Pancreas (tissue), 10 donors: ENCODE measurements around the gene BIK. TPM values are rescaled to one million over a fixed set of nuclear protein-coding genes. Genes with fewer than 3 reads are reported as not detected.

Experiments
- ATAC-seq, 4 donors: fragments of 200-7000 bp; cut with Tn5 transposase; one replicate each; pipeline versions ENCODE4 v1.8.0 to v1.9.1; 2020; ENCODE audit warnings: mild to moderate bottlenecking in 4 of 4, moderate library complexity in 4 of 4
- DNase-seq, 6 donors: peaks; one replicate each; pipeline ENCODE4 v3.0.0-alpha.2; 2020
- FAIRE-seq: peaks from 2 replicates; lab custom pipeline; 2012; peaks lifted over from hg19 to GRCh38; lab: Jason Lieb, UNC
- H3K27ac ChIP-seq, 4 donors: fragments of 200-600 bp; sonication (generic); 1 replicate in 3 of 4; 2 replicates in 1 of 4; pipeline versions ENCODE4 v1.5.0 to v1.8.0; 2020
- H3K27me3 ChIP-seq, 4 donors: fragments of 200-600 bp; one replicate each; pipeline ENCODE4 v1.8.0; 2021
- H3K36me3 ChIP-seq, 3 donors: fragments of 200-600 bp; sonication (generic) in 1 of 3; one replicate each; pipeline versions ENCODE4 v1.5.0 to v1.8.0; 2020 to 2021
- H3K4me1 ChIP-seq, 3 donors: fragments of 200-600 bp; one replicate each; pipeline ENCODE4 v1.8.0; 2021
- H3K4me3 ChIP-seq, 4 donors: fragments of 200-600 bp; sonication (generic) in 2 of 4; one replicate each; pipeline versions ENCODE4 v1.5.0 to v1.8.0; 2020 to 2021
- H3K9me3 ChIP-seq, 4 donors: fragments of 200-600 bp; one replicate each; pipeline ENCODE4 v1.8.0; 2021
- WGBS, 2 donors: extraction: QIAGEN DNeasy Blood & Tissue Kit; methylation state at CpG; one replicate each; pipeline ENCODE4 v1.1.7; 2013; 5-methylcytosine and 5-hydroxymethylcytosine counted together
- intact Hi-C, 3 donors: fragments of 100-400 bp; cut with DNase I; formaldehyde crosslinking; loops; one replicate each; pipeline versions ENCODE4 v1.11.1 to v1.14.2; 2022
- polyA plus RNA-seq, 2 donors: library from polyadenylated mRNA; stranded (reverse); fragments of 200-250 nt; gene quantifications; one replicate each; pipeline ENCODE4 v1.2.3, GENCODE V29; 2013
- total RNA-seq, 6 donors: library from RNA; stranded (reverse); fragmentation: NEBNext Ultra II Directional in 4 of 6; extraction: Animal tissue kit (Norgen Biotek cat#: 25700) in 4 of 6; gene quantifications; one replicate each; pipeline versions ENCODE4 v1.2.1 to v1.2.4, GENCODE V29; 2021 to 2023
- TF ChIP-seq, protein P1 (sequence below), 4 donors: fragments of 200-600 bp; sonication (generic) in 3 of 4; IDR thresholded peaks; one replicate each; pipeline versions ENCODE4 v1.5.0 to v1.8.0; 2021; ENCODE audit warnings: antibody characterized with exemption in 4 of 4
- donor health status: healthy with polysubstance abuse.
- donor health status: DM: no; HTN: no; CAD: no; lungs with moderate emphysema.
- donor health status: DM: no; HTN: no; CAD: no.
- donor health status: control.
- donor health status: control.
- donor health status: Bipolar disorder and iron deficiency.
- donor health status: DM: yes; HTN: yes; CAD: no.
- donor health status: DM: no; HTN: no; CAD: no.
- donor health status: DM: no; HTN: no; CAD: no.
- donor health status: DM: yes; HTN: yes; CAD: no.

The BIK gene, protein sequence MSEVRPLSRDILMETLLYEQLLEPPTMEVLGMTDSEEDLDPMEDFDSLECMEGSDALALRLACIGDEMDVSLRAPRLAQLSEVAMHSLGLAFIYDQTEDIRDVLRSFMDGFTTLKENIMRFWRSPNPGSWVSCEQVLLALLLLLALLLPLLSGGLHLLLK
- total RNA-seq (1 to 10 TPM in 4 of 6 donors, under 1 TPM in 2; 0.97 to 8.4 (median 1.4) TPM), polyA plus RNA-seq (1 to 10 TPM; 4.5 to 5.2 TPM)

DNA sequence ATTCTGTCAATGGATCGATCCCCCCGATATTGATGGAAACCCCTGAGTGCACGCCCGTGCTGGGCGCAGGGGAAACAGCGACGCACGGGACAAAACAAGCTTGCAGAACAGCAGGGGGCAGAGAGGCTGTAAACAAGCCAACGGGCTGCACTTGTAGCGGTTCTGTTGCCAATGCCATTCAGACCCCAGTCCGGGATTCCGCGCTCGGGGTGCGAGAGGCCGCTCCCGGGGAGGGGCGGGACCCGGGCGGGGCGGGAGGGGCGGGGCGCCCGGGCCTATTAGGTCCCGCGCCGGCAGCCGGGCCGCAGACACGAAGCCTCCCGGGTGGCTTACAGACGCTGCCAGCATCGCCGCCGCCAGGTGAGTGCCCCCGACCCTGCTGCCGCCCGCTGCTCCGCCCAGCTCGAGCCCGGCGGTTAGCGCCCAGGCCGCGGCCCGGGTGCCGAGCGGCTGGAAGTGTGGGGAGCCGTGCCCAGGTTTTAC, at the start of gene BIK:
Gene BIK (plus strand): TSS at position 307 of the 483 bp plus-strand sequence. CDS start 13,273 bp downstream, outside the sequence.
- WGBS, 2 donors: 0% methylated on average over 35 to 49 of the region's 49 CpGs
- DNase-seq: peak; percentile 44 to 79 (median 67)
- peak; percentile 51 to 67 (median 60) for ATAC-seq
- no peaks in the 10 kb centered on the region for H3K27me3 ChIP-seq
- no peak for FAIRE-seq
- intact Hi-C loops: no loop called here
- TF ChIP-seq, protein P1, sequence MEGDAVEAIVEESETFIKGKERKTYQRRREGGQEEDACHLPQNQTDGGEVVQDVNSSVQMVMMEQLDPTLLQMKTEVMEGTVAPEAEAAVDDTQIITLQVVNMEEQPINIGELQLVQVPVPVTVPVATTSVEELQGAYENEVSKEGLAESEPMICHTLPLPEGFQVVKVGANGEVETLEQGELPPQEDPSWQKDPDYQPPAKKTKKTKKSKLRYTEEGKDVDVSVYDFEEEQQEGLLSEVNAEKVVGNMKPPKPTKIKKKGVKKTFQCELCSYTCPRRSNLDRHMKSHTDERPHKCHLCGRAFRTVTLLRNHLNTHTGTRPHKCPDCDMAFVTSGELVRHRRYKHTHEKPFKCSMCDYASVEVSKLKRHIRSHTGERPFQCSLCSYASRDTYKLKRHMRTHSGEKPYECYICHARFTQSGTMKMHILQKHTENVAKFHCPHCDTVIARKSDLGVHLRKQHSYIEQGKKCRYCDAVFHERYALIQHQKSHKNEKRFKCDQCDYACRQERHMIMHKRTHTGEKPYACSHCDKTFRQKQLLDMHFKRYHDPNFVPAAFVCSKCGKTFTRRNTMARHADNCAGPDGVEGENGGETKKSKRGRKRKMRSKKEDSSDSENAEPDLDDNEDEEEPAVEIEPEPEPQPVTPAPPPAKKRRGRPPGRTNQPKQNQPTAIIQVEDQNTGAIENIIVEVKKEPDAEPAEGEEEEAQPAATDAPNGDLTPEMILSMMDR (IDR thresholded peaks at IDR 0.05): no peak
- peaks cover 3 to 19% (median 4%) of the 10 kb centered on the region in 3 donors for H3K4me1 ChIP-seq
- peak within 1 kb of the TSS; percentile 33 to 94 (median 68) for H3K4me3 ChIP-seq
- peak within 1 kb of the TSS in 1 of 4 donors; percentile 3 for H3K27ac ChIP-seq
- no peaks in the 10 kb centered on the region for H3K36me3 ChIP-seq
- H3K9me3 ChIP-seq: no peaks in the 10 kb centered on the region

DNA sequence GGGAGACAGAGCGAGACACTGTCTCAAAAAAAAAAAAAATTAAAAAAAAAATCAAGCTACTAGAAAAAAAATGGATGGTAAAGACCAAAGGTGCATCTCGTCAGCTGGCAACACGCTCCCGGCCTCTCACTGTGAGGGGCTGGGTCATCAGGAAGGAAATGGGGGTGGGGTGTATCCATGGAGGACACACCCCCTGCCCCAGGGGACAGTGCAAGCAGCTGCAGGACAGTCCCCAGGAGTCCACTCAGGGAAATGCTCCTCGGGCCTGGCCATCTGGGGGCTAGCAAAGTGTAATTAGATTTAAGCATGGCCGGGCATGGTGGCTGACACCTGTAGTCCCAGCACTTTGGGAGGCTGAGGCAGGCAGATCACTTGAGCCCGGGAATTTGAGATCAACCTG, 44.4 kb upstream of the BIK start:
- no peak overlapping the region for H3K27ac ChIP-seq
- H3K4me3 ChIP-seq: no peak overlapping the region
- FAIRE-seq (no peak), DNase-seq (no peak), ATAC-seq (no peak)
- TF ChIP-seq, protein P1 (IDR thresholded peaks at IDR 0.05): no peak
- intact Hi-C loops: no loop called here
- no peaks in the 10 kb centered on the region for H3K36me3 ChIP-seq
- H3K9me3 ChIP-seq: no peaks in the 10 kb centered on the region
- 91% methylated on average over 7 of the region's 7 CpGs for WGBS, 2 donors
- H3K27me3 ChIP-seq: no peaks in the 10 kb centered on the region
- no peaks in the 10 kb centered on the region for H3K4me1 ChIP-seq

DNA sequence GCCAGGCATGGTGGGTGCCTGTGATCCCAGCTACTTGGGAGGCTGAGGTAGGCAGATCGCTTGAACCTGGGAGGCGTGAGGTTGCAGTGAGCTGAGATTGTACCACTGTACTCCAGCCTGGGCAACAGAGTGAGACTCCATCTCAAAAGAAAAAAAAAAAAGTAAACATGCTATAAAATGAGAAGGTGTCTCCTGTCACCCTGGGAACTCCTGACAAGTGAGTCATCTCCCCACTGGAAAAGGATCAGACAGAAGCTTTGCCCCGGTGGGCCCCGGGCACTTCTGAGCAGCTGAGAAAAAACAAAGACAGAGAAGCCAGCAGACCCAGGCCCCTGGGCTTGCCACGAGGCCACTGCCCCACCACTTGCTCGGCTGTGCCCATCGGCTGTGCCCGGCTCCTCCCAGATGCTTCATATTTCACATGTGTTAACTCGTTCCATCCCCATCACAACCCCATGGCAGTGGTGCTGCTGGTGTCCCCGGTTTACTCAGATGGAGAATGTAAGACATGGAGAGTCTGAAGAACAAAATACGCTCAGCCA, 43.6 kb upstream of the BIK start:
- no peak overlapping the region for H3K4me3 ChIP-seq
- no peaks in the 10 kb centered on the region for H3K36me3 ChIP-seq
- WGBS, 2 donors: 83 to 85% methylated on average over 10 to 11 of the region's 11 CpGs
- intact Hi-C loops: no loop called here
- H3K27ac ChIP-seq: no peak overlapping the region
- DNase-seq (no peak), FAIRE-seq (no peak), ATAC-seq (no peak)
- TF ChIP-seq, protein P1 (IDR thresholded peaks at IDR 0.05): no peak
- H3K4me1 ChIP-seq: no peaks in the 10 kb centered on the region
- H3K27me3 ChIP-seq: no peaks in the 10 kb centered on the region
- H3K9me3 ChIP-seq: no peaks in the 10 kb centered on the region

DNA sequence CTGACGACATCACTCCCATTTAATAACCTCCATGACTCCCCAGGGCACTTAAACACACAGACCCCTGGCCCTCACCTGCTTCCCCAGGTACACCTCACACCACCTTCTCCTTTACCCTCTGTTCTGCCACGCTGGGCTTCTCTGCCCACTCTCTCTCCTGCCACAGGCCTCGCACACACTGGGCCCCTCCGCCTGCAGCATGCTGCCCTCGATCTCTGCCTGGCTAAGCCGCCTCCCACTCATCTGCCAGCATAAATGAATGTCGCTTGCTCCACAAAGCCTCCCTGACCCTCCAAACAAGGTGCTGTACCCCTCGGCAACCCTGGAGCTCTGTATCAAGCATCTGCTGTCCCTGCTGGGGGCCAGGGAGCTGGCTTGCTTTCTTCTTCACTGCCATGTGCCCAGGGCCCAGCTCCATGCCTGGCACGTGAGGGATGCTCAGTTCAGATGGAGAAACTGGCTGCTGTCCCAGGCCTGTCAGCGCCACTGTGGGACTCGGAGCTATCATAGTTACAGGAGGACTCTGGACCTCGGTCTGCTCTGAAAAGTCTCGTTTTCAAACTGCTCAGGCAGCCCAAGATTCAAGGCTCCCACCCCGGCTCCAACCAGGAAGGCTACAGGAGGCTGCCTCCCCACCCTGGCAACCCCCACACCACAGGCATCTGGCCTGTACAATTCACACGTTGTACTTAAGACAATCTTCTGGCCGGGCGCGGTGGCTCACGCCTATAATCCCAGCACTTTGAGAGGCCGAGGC, 33.3 kb upstream of the BIK start:
- FAIRE-seq (no peak), ATAC-seq (no peak), DNase-seq (no peak)
- TF ChIP-seq, protein P1 (IDR thresholded peaks at IDR 0.05): no peak
- no peaks in the 10 kb centered on the region for H3K4me1 ChIP-seq
- no peaks in the 10 kb centered on the region for H3K9me3 ChIP-seq
- H3K36me3 ChIP-seq: no peaks in the 10 kb centered on the region
- intact Hi-C loops: no loop called here
- H3K27ac ChIP-seq: no peak overlapping the region
- H3K27me3 ChIP-seq: no peaks in the 10 kb centered on the region
- no peak overlapping the region for H3K4me3 ChIP-seq
- 79 to 81% methylated on average over 20 of the region's 20 CpGs for WGBS, 2 donors
